IPS-18c (cell line): Measurements from ENCODE around the gene DZIP1.
A peak's percentile ranks its signal among the peaks of the same experiment; 100 is the strongest.

Experiments
- H3K4me3 ChIP-seq: 2 replicates; pipeline ENCODE4 v1.7.0; 2013; ENCODE audit warnings: low read depth, mild to moderate bottlenecking, low read length, moderate library complexity; ENCODE audit not compliant: insufficient read depth
- H3K9me3 ChIP-seq: one replicate; pipeline ENCODE4 v1.6.1; 2013; ENCODE audit warnings: mild to moderate bottlenecking, low read length, moderate library complexity; ENCODE audit not compliant: control insufficient read depth, insufficient read depth

DZIP1 gene

DNA sequence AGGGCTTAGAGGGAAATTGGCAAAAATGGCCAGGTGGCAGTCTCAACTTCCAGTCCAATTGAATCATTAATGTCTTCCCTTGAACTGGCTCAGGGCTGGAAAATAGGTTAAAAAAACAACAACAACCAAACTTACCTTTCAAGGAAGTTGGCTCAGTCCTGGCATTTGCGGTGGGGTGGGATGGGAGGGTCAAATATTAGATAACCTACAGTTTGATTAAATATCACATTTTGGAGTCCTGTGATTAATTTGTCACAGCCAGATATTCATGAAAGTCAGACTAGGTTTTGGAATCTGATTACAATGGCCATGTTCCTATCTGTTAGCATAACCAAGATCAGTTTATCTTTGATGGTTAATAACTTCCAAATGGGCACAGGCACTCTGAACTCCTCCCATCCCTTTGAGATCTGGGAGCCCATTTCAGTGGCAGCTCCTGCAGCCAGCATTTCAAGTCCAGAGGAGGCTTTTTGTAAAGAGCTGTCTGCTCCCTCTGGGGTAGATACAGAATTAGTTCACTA is 7.8 kb upstream of the DZIP1 start:
- Histone ChIP-seq H3K4me3 (no peak overlapping the region), H3K9me3 (no peaks in the 10 kb centered on the region)

DNA sequence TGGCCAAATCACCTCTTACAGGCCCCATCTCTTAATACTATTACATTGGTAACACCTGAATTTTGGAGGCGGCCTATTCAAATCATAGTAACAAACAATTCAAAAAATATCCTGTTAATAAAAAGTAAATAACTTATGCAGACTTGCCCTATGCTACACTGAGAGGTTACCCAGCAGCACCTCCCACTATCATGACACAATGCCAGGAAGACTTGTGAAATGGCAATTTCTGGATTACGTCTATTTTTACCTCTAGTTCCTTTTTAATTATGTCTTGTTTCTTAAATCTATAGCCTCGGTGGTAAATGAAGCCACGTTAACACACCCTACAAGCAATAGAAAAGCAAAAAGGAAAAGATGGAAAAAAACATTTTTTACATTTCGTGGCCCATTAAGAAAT is 6.2 kb upstream of the DZIP1 start:
- Histone ChIP-seq H3K9me3 (no peaks in the 10 kb centered on the region), H3K4me3 (no peak overlapping the region)

GRCh38 chr13:95647321-95647720 is 2.8 kb upstream of the DZIP1 start:
- H3K4me3 ChIP-seq, result no peak overlapping the region
- peaks cover 2% of the 10 kb centered on the region for H3K9me3 ChIP-seq

GRCh38 chr13:95643936-95644598 is 439 bp downstream of the DZIP1 start:
- Histone ChIP-seq H3K4me3 (peak overlapping the region; percentile 78), H3K9me3 (peaks cover 2% of the 10 kb centered on the region)

DNA sequence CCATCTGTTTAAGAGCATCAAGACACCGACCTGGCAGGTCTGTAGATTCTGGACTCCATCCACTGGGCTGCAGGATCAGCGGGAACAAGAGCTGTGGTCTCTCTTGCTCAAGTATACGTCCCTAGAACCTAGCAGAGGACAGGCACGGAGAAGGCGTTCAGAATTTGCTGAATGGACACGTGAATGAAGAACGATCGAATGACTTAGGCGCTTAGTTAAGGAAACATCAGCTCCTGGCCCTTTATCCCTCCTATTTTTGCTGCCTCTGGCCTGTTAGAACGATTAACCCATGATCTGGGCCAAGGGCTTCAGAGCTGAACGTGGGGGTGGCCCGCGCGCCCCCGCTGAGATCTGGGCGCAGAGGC is 953 bp downstream of the DZIP1 start:
- peak overlapping the region; percentile 78 for H3K4me3 ChIP-seq
- peaks cover 2% of the 10 kb centered on the region for H3K9me3 ChIP-seq

DNA sequence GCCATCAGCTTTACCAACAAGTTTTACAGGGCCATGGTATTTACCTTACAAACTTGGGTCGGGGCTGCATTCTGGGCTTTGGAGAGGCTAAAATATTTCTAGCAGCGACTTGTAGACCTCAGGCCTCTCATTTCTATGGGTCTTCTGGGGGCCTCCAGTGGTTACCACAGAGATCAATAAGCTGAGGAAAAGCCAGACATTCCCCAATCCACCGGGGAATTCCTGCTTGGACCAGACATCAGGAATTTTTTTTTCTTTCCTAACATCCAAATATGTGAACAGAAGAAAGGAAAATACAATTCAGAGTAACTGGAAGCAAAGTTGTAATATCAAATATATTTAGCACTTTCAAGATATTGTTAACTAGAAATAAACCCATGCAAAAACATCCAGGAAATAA is 1.5 kb downstream of the DZIP1 start:
- Histone ChIP-seq H3K4me3 (peak overlapping the region; percentile 78; the same call in 1 of the 2 replicates), H3K9me3 (peaks cover 2% of the 10 kb centered on the region)

DNA sequence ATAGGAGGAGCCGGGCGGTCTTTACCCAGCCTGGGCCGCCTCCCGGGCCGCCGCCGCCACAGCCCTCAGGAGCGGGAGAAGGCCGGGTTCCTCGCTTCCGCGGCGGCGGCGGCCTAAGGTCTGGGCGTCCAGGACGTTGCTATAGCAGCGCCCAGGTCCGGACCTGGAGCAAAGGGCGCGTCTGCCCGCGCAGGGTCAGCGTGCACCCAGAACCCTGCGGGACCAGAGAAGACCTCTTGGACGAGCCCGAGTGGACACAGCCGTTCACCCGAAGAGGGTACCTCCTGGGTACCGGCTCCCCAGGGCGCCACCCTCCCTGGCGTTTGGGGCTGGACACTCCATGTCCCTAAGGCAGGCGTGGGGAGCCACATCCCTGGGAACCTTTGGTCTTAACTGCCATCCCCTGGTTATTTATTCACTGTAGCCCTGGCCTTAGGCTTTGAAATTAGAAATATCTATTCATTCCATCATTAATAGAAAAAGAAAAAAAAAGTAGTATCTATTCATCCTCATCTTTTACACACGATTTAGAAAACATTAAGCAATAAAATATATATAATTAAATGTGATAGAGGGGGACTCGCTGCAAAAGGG is 2.4 kb downstream of the DZIP1 start:
- Histone ChIP-seq H3K4me3 (peak overlapping the region; percentile 28; the same call in 1 of the 2 replicates), H3K9me3 (peaks cover 2% of the 10 kb centered on the region)

- Histone ChIP-seq H3K4me3 (peak overlapping the region; percentile 43; the same call in 1 of the 2 replicates), H3K9me3 (peaks cover 2% of the 10 kb centered on the region)
Observed at GRCh38 chr13:95641291-95642027, 3.0 kb downstream of the DZIP1 start.

- no peaks in the 10 kb centered on the region for H3K9me3 ChIP-seq
- H3K4me3 ChIP-seq, result no peak overlapping the region
Observed at GRCh38 chr13:95636853-95637252, 7.7 kb downstream of the DZIP1 start.

DNA sequence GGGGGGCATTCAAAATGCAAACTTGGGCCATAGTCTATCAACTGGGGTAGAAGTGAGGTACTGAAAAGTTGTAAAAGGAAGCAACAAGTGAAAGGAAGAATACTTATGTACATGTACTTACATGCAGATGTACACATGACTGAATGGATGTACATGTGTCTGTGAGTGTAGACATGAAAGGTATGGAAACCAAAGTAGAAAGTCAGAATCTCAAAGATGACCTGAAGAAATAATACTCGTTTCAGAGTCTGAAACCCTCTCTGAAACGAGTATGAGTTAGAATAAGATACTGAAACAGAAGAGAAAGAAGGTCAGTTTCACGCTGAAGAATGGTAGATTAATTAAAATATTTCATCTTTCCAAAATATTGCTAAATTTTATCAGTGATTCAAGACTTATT is 13.9 kb downstream of the DZIP1 start:
- Histone ChIP-seq H3K4me3 (no peak overlapping the region), H3K9me3 (no peaks in the 10 kb centered on the region)

GRCh38 chr13:95629071-95629470 is 15.4 kb downstream of the DZIP1 start:
- H3K9me3 ChIP-seq, result no peaks in the 10 kb centered on the region
- no peak overlapping the region for H3K4me3 ChIP-seq

DNA sequence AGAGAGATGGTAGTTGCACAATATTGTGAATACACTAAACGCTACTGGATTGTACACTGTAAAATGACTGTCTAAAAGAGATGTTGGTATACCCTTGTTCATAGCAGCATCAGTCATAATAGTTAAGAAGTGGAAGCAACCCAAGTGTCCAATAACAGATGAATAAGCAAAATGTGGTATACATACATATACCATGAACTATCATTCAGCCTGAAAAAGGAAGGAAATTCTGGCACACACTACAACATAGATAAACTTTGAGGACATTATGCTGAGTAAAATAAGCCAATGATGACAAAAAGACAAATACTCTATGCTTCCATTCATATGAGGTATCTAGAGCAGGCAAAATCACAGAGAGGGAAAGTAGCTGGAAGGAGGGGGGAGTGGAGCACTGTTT is 16.0 kb downstream of the DZIP1 start:
- Histone ChIP-seq H3K9me3 (no peaks in the 10 kb centered on the region), H3K4me3 (no peak overlapping the region)

- Histone ChIP-seq H3K9me3 (no peaks in the 10 kb centered on the region), H3K4me3 (no peak overlapping the region)
Observed at GRCh38 chr13:95627590-95627989, 16.9 kb downstream of the DZIP1 start.

DNA sequence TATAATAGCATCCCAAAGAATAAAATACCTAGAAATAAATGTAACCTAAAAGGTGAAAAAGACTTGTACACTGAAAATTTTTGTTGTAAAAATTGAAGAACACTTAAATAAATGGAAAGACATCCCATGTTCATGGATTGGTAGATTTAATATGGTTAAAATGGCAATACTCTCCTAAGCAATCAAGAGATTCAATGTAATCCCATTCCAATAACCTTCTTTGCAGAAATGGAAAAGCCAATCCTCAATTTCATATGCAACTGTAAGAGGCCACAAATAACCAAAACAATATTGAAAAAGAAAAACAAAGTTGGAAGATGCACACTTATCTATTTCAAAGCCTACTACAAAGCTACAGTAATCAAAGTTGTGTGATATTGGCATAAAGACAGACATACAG is 17.7 kb downstream of the DZIP1 start:
- H3K9me3 ChIP-seq, result no peaks in the 10 kb centered on the region
- H3K4me3 ChIP-seq, result no peak overlapping the region

DNA sequence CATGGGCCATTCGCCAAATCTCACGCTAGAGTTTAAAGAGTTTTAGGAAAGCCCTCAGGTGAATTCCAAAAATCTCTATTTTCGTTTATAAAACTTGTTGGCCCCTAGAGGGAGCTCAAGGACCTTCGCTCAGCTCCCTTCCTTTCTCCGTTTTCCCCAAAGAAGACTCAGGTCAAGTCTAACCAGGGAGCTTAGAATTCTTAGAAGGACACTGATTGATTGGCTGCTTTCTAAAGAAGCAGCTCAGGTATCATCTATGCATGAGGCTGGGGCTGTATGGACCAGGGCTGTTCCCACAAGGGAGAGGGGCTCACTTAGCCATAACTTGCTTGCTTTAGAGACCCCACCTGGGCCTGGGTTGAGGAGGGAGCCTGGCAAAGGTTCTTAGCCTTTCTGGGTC is 20.5 kb downstream of the DZIP1 start:
- no peaks in the 10 kb centered on the region for H3K9me3 ChIP-seq

GRCh38 chr13:95623141-95623540 is 21.4 kb downstream of the DZIP1 start:
- no peak overlapping the region for H3K4me3 ChIP-seq
- no peaks in the 10 kb centered on the region for H3K9me3 ChIP-seq

More for the DNA sequence above, 20.5 kb downstream of the DZIP1 start:
- H3K4me3 ChIP-seq, result no peak overlapping the region

- Histone ChIP-seq H3K4me3 (no peak overlapping the region), H3K9me3 (no peaks in the 10 kb centered on the region)
Observed at GRCh38 chr13:95620825-95621498, 23.5 kb downstream of the DZIP1 start.
